HEK293 (cell line): ENCODE results near the gene PLPPR4.

Experiments
- PRDM4 ChIP-seq: fragments of 450-650 bp; formaldehyde crosslinking; IDR thresholded peaks from 2 replicates; pipeline ENCODE4 v1.5.1; 2017; ENCODE audit warnings: missing biosample characterization, missing genetic modification characterization
- TCF7L2 ChIP-seq: IDR thresholded peaks from 2 replicates; pipeline ENCODE4 v1.6.1; 2011; ENCODE audit warnings: low read depth, mild to moderate bottlenecking, inconsistent platforms, low read length, moderate library complexity, borderline replicate concordance
- YY1 ChIP-seq: fragments of 450-650 bp; formaldehyde crosslinking; IDR thresholded peaks from 2 replicates; pipeline ENCODE4 v1.5.1; 2018; ENCODE audit warnings: missing biosample characterization, missing genetic modification characterization
- ZNF248 ChIP-seq: fragments of 450-650 bp; formaldehyde crosslinking; IDR thresholded peaks from 2 replicates; pipeline ENCODE4 v1.5.1; 2017; ENCODE audit warnings: missing biosample characterization, missing genetic modification characterization
- ZNF274 ChIP-seq, 2 experiments: fragments of 200-500 bp in 1 of 2; fragments of 450-650 bp in 1 of 2; sonication (Bioruptor generic) in 1 of 2; formaldehyde crosslinking in 1 of 2; IDR thresholded peaks; 2 replicates each; pipeline versions ENCODE4 v1.5.1 to v1.6.1; 2014 to 2016; ENCODE audit warnings: borderline replicate concordance in 1 of 2, inconsistent platforms in 1 of 2, low read length in 1 of 2, missing biosample characterization in 1 of 2, missing genetic modification characterization in 1 of 2
- ZNF280D ChIP-seq: fragments of 450-650 bp; formaldehyde crosslinking; IDR thresholded peaks from 2 replicates; pipeline ENCODE4 v1.5.1; 2016; ENCODE audit warnings: missing biosample characterization, missing genetic modification characterization
- ZNF292 ChIP-seq: fragments of 450-650 bp; formaldehyde crosslinking; IDR thresholded peaks from 2 replicates; pipeline ENCODE4 v1.5.1; 2016; ENCODE audit warnings: low read depth, missing biosample characterization, missing genetic modification characterization, borderline replicate concordance
- ZNF335 ChIP-seq: fragments of 450-650 bp; formaldehyde crosslinking; conservative IDR thresholded peaks from 2 replicates; pipeline ENCODE4 v1.5.1; 2016; ENCODE audit warnings: missing biosample characterization, missing genetic modification characterization
- ZNF621 ChIP-seq: fragments of 450-650 bp; formaldehyde crosslinking; IDR thresholded peaks from 2 replicates; pipeline ENCODE4 v1.5.1; 2017; ENCODE audit warnings: missing biosample characterization, missing genetic modification characterization
- ZNF670 ChIP-seq: fragments of 450-650 bp; formaldehyde crosslinking; IDR thresholded peaks from 2 replicates; pipeline ENCODE4 v1.5.1; 2016; ENCODE audit warnings: missing biosample characterization, missing genetic modification characterization, low read depth
- ZNF707 ChIP-seq: fragments of 450-650 bp; formaldehyde crosslinking; IDR thresholded peaks from 2 replicates; pipeline ENCODE4 v1.5.1; 2016; ENCODE audit warnings: missing biosample characterization, missing genetic modification characterization
- ZNF785 ChIP-seq: fragments of 450-650 bp; formaldehyde crosslinking; IDR thresholded peaks from 2 replicates; pipeline ENCODE4 v1.5.1; 2016; ENCODE audit warnings: missing biosample characterization, missing genetic modification characterization
- TF ChIP-seq, protein P1 (sequence below): fragments of 450-650 bp; formaldehyde crosslinking; IDR thresholded peaks from 2 replicates; pipeline ENCODE4 v1.5.1; 2016; ENCODE audit warnings: missing biosample characterization, missing genetic modification characterization
- TF ChIP-seq, protein P2 (sequence below): fragments of 450-650 bp; formaldehyde crosslinking; IDR thresholded peaks from 2 replicates; pipeline ENCODE4 v1.5.1; 2017; ENCODE audit warnings: missing biosample characterization, missing genetic modification characterization

GRCh38 chr1:99233446-99233845 lies 30.8 kb upstream of the PLPPR4 start:
- no peak for TF ChIP-seq YY1
- TF ChIP-seq, protein P1, sequence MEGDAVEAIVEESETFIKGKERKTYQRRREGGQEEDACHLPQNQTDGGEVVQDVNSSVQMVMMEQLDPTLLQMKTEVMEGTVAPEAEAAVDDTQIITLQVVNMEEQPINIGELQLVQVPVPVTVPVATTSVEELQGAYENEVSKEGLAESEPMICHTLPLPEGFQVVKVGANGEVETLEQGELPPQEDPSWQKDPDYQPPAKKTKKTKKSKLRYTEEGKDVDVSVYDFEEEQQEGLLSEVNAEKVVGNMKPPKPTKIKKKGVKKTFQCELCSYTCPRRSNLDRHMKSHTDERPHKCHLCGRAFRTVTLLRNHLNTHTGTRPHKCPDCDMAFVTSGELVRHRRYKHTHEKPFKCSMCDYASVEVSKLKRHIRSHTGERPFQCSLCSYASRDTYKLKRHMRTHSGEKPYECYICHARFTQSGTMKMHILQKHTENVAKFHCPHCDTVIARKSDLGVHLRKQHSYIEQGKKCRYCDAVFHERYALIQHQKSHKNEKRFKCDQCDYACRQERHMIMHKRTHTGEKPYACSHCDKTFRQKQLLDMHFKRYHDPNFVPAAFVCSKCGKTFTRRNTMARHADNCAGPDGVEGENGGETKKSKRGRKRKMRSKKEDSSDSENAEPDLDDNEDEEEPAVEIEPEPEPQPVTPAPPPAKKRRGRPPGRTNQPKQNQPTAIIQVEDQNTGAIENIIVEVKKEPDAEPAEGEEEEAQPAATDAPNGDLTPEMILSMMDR (tag by site-specific recombination): no peak
- TF ChIP-seq ZNF670: no peak
- TF ChIP-seq ZNF621 (tag by site-specific recombination): no peak
- TF ChIP-seq ZNF274 (IDR thresholded peaks at IDR 0.05; ENCODE audit: low read length): no peak
- TF ChIP-seq ZNF274 (tag by site-specific recombination; IDR thresholded peaks at IDR 0.05; ENCODE audit: borderline replicate concordance): no peak
- TF ChIP-seq ZNF785 (tag by site-specific recombination): no peak
- no peak for TF ChIP-seq PRDM4
- no peak for TF ChIP-seq ZNF280D (tag by site-specific recombination)
- TF ChIP-seq TCF7L2: no peak
- TF ChIP-seq, protein P2, sequence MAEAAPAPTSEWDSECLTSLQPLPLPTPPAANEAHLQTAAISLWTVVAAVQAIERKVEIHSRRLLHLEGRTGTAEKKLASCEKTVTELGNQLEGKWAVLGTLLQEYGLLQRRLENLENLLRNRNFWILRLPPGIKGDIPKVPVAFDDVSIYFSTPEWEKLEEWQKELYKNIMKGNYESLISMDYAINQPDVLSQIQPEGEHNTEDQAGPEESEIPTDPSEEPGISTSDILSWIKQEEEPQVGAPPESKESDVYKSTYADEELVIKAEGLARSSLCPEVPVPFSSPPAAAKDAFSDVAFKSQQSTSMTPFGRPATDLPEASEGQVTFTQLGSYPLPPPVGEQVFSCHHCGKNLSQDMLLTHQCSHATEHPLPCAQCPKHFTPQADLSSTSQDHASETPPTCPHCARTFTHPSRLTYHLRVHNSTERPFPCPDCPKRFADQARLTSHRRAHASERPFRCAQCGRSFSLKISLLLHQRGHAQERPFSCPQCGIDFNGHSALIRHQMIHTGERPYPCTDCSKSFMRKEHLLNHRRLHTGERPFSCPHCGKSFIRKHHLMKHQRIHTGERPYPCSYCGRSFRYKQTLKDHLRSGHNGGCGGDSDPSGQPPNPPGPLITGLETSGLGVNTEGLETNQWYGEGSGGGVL (tag by site-specific recombination): no peak
- no peak for TF ChIP-seq ZNF292 (tag by site-specific recombination)
- TF ChIP-seq ZNF335: no peak
- TF ChIP-seq ZNF707 (tag by site-specific recombination): no peak
- no peak for TF ChIP-seq ZNF248 (tag by site-specific recombination)
